Measurements from ENCODE around the gene HDAC3. TPM values are rescaled to one million over a fixed set of nuclear protein-coding genes. Genes with fewer than 3 reads are reported as not detected.
A peak's percentile ranks its signal among the peaks of the same experiment; 100 is the strongest.

HDAC3 gene
- total RNA-seq, 1 experiment from 2014 or later, result 76.0 TPM

- Histone ChIP-seq H3K9me3 (ENCODE audit: insufficient read depth, low read depth) (no peaks in the 10 kb centered on the region), H2AFZ (peak within 1 kb of the TSS; percentile 75), H3K4me3 (peak within 1 kb of the TSS; percentile 85), H3K9me2 (ENCODE audit: insufficient read depth) (no peaks in the 10 kb centered on the region), H3K27me3 (ENCODE audit: insufficient read depth, low read depth) (no peaks in the 10 kb centered on the region), H3K4me1 (replicated peaks; ENCODE audit: insufficient read depth) (peaks cover 18% of the 10 kb centered on the region), H3K27ac (peak within 1 kb of the TSS; percentile 77), H3F3A (ENCODE audit: insufficient read depth, low read depth) (peaks cover 43% of the 10 kb centered on the region), H3K79me2 (ENCODE audit: low read depth) (peaks cover 39% of the 10 kb centered on the region), H3K4me2 (peak within 1 kb of the TSS; percentile 91), H3K36me3 (ENCODE audit: low read depth) (peaks cover 10% of the 10 kb centered on the region; the same call in 1 of the 2 replicates), H4K20me1 (ENCODE audit: insufficient read depth) (peaks cover 27% of the 10 kb centered on the region)
- TF ChIP-seq CTCF (conservative IDR thresholded peaks at IDR 0.05), result peak; percentile 92
- TF ChIP-seq EZH2 (IDR thresholded peaks at IDR 0.05; ENCODE audit: low read depth), result no peak
- no TSS peak for BruUV-seq (replicated peaks)
- intact Hi-C loops (cut with micrococcal nuclease; ENCODE audit: unreplicated experiment), result loop anchor here (1.0 to 2.0 kb wide), 4 partner anchors 15 to 614 kb away; partner anchors contain the start of genes HDAC3 and RELL2
- CTCF ChIA-PET, result interaction anchor here (0.5 to 2.2 kb wide), 9 partner anchors 15 to 1055 kb away, joined by 3 to 32 read pairs (median 5); partner anchors contain the start of gene FCHSD1
- peak; percentile 88 to 96 for DNase-seq
- POLR2A ChIA-PET (ENCODE audit: unreplicated experiment), result interaction anchor here (0.6 to 0.7 kb wide), 2 partner anchors 17 to 305 kb away, joined by 4 to 7 read pairs; partner anchors contain the start of genes DELE1, HDAC3 and RELL2
Observed at GRCh38 chr5:141618804-141619554, 17.7 kb downstream of the HDAC3 start, which contains the start of gene DIAPH1. TSS of gene DIAPH1 (minus strand) at chr5:141619000. CDS start at chr5:141618914, 86 bp downstream.

GRCh38 chr5:141618030-141618803 lies 18.4 kb downstream of the HDAC3 start:
- Histone ChIP-seq H3K9me2 (ENCODE audit: insufficient read depth) (no peaks in the 10 kb centered on the region), H3K4me3 (peak overlapping the region; percentile 85), H3K36me3 (ENCODE audit: low read depth) (peaks cover 14% of the 10 kb centered on the region), H3K79me2 (ENCODE audit: low read depth) (peaks cover 47% of the 10 kb centered on the region), H3F3A (ENCODE audit: insufficient read depth, low read depth) (peaks cover 43% of the 10 kb centered on the region), H3K4me2 (peak overlapping the region; percentile 91), H3K27me3 (ENCODE audit: insufficient read depth, low read depth) (no peaks in the 10 kb centered on the region), H2AFZ (peak overlapping the region; percentile 75), H3K27ac (peak overlapping the region; percentile 77), H3K9me3 (ENCODE audit: insufficient read depth, low read depth) (no peaks in the 10 kb centered on the region), H3K4me1 (replicated peaks; ENCODE audit: insufficient read depth) (peaks cover 18% of the 10 kb centered on the region), H4K20me1 (ENCODE audit: insufficient read depth) (peaks cover 35% of the 10 kb centered on the region)
- BruUV-seq (replicated peaks), result no TSS peak
- POLR2A ChIA-PET (ENCODE audit: unreplicated experiment), result interaction anchor here (0.6 to 0.7 kb wide), 3 partner anchors 18 to 306 kb away, joined by 4 to 7 read pairs (median 6); partner anchors contain the start of genes DELE1, HDAC3 and RELL2
- CTCF ChIA-PET, result interaction anchor here (0.5 to 2.2 kb wide), 11 partner anchors 14 to 1901 kb away, joined by 3 to 32 read pairs (median 4); no protein-coding TSS in a partner anchor
- TF ChIP-seq EZH2 (IDR thresholded peaks at IDR 0.05; ENCODE audit: low read depth) (no peak), CTCF (conservative IDR thresholded peaks at IDR 0.05) (no peak)
- intact Hi-C loops (cut with micrococcal nuclease; ENCODE audit: unreplicated experiment), result loop anchor here (2.0 kb wide), 1 partner anchor 613 kb away; no protein-coding TSS in a partner anchor
- DNase-seq, result peak; percentile 80 to 83

GRCh38 chr5:141617682-141618029 lies 19.0 kb downstream of the HDAC3 start:
- DNase-seq, result peak in 1 of 2 experiments; percentile 44
- H3K36me3 ChIP-seq (ENCODE audit: low read depth), result peaks cover 14% of the 10 kb centered on the region
- no peaks in the 10 kb centered on the region for H3K9me3 ChIP-seq (ENCODE audit: insufficient read depth, low read depth)
- H3K27ac ChIP-seq, result peak overlapping the region; percentile 77
- peaks cover 43% of the 10 kb centered on the region for H3F3A ChIP-seq (ENCODE audit: insufficient read depth, low read depth)
- H3K9me2 ChIP-seq (ENCODE audit: insufficient read depth), result no peaks in the 10 kb centered on the region
- H3K79me2 ChIP-seq (ENCODE audit: low read depth), result peaks cover 52% of the 10 kb centered on the region
- POLR2A ChIA-PET (ENCODE audit: unreplicated experiment), result interaction anchor here (0.6 kb wide), 1 partner anchor 298 kb away, joined by 6 read pairs; no protein-coding TSS in a partner anchor
- H3K4me3 ChIP-seq, result peak overlapping the region; percentile 85
- intact Hi-C loops (cut with micrococcal nuclease; ENCODE audit: unreplicated experiment), result loop anchor here (2.0 kb wide), 1 partner anchor 613 kb away; no protein-coding TSS in a partner anchor
- H3K27me3 ChIP-seq (ENCODE audit: insufficient read depth, low read depth), result no peaks in the 10 kb centered on the region
- H3K4me1 ChIP-seq (replicated peaks; ENCODE audit: insufficient read depth), result peaks cover 18% of the 10 kb centered on the region
- peaks cover 37% of the 10 kb centered on the region for H4K20me1 ChIP-seq (ENCODE audit: insufficient read depth)
- CTCF ChIA-PET, result interaction anchor here (0.5 to 1.7 kb wide), 7 partner anchors 19 to 1900 kb away, joined by 3 to 17 read pairs (median 3); no protein-coding TSS in a partner anchor
- H2AFZ ChIP-seq, result peak overlapping the region; percentile 75
- TSS peak; percentile 44 for BruUV-seq (replicated peaks)
- TF ChIP-seq EZH2 (IDR thresholded peaks at IDR 0.05; ENCODE audit: low read depth) (no peak), CTCF (conservative IDR thresholded peaks at IDR 0.05) (0 out of 2 replicates have a peak, but pooled peaks have one; percentile 18)
- peak overlapping the region; percentile 91 for H3K4me2 ChIP-seq

All from PC-9 (cell line).